ENCODE measurements around the gene CHRNA5. TPM values are rescaled to one million over a fixed set of nuclear protein-coding genes. Genes with fewer than 3 reads are reported as not detected.
A peak's percentile ranks its signal among the peaks of the same experiment; 100 is the strongest.

CHRNA5 gene
- total and polyA plus RNA-seq, 9 donors: 0.71 to 1.8 (median 1.2) TPM

GRCh38 chr15:78618490-78618934 lies 53.2 kb downstream of the CHRNA5 start:
- 11% methylated on average over 7 of the region's 8 CpGs for WGBS (ENCODE audit: insufficient coverage)
- Histone ChIP-seq H3K4me1 (ENCODE audit: control insufficient read depth, insufficient read depth, low read length) (peaks cover 12% of the 10 kb centered on the region), H3K27ac (ENCODE audit: low read length) (no peak overlapping the region), H3K9me3 (replicated peaks; ENCODE audit: control insufficient read depth, low read depth, low read length) (no peaks in the 10 kb centered on the region), H3K36me3 (ENCODE audit: control insufficient read depth, insufficient read depth, low read length) (no peaks in the 10 kb centered on the region), H3K27me3 (ENCODE audit: control insufficient read depth, insufficient read depth, low read length) (peaks cover 53% of the 10 kb centered on the region), H3K4me3 (ENCODE audit: low read length) (no peak overlapping the region)
- peak; percentile 92 for DNase-seq

DNA sequence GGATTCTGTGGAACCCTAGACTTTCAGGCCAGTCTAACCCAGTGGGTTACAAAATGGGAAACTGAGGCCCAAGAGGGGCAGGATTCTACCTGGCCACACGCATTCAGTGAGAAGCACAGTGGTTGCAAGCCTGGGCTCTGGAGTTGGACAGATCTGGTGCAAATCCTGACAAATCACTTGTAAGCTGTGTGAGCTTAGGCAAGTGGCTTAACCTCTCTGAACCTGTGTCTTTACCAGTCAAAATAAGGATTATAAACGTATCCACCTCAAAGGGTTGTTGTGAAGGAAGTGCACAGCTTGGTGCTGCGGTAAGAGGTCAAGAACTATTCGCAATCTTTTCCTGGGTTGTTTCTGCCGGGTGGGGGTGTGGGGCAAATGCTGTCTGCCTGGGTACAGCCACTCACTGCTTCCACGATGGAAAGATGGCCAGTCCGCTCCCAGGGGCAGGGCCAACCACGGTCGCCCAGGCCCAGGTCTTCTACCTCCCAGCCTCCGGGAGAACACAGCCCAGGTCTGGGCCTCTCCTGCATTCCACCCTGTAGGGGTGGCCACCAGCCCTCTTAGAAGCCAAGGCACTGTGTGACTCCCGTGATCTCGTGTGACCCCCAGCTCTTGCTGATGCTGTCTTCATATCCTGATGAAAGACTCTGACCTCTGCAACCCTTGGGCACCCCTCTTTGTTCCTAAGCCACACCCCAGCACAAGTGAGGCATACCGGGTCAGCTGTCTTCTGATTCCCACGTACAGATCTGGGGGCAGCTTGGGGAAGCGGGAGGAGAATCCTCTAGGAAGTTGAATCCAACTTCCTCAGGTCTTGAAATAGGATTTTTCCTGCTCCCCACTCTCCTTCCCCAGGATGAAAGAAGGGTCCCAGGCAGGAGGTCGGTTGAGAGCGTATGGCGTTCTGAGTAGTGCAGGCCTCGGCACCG lies 54.0 kb downstream of the CHRNA5 start:
- Histone ChIP-seq H3K27me3 (ENCODE audit: control insufficient read depth, insufficient read depth, low read length) (peaks cover 60% of the 10 kb centered on the region), H3K27ac (ENCODE audit: low read length) (no peak overlapping the region), H3K36me3 (ENCODE audit: control insufficient read depth, insufficient read depth, low read length) (no peaks in the 10 kb centered on the region), H3K9me3 (replicated peaks; ENCODE audit: control insufficient read depth, low read depth, low read length) (no peaks in the 10 kb centered on the region), H3K4me1 (ENCODE audit: control insufficient read depth, insufficient read depth, low read length) (peaks cover 12% of the 10 kb centered on the region), H3K4me3 (ENCODE audit: low read length) (no peak overlapping the region)
- DNase-seq: no peak
- 52% methylated on average over 9 of the region's 20 CpGs for WGBS (ENCODE audit: insufficient coverage)

- 1% methylated on average over 20 of the region's 41 CpGs for WGBS (ENCODE audit: insufficient coverage)
- Histone ChIP-seq H3K27me3 (ENCODE audit: control insufficient read depth, insufficient read depth, low read length) (peaks cover 65% of the 10 kb centered on the region), H3K4me3 (ENCODE audit: low read length) (no peak overlapping the region), H3K27ac (ENCODE audit: low read length) (no peak overlapping the region), H3K36me3 (ENCODE audit: control insufficient read depth, insufficient read depth, low read length) (no peaks in the 10 kb centered on the region), H3K9me3 (replicated peaks; ENCODE audit: control insufficient read depth, low read depth, low read length) (no peaks in the 10 kb centered on the region), H3K4me1 (ENCODE audit: control insufficient read depth, insufficient read depth, low read length) (peaks cover 12% of the 10 kb centered on the region)
- no peak for DNase-seq
These were observed 54.8 kb downstream of the CHRNA5 start for GRCh38 chr15:78620021-78620526.

- no peaks in the 10 kb centered on the region for H3K9me3 ChIP-seq (replicated peaks; ENCODE audit: control insufficient read depth, low read depth, low read length)
- no peak for DNase-seq
- peaks cover 71% of the 10 kb centered on the region for H3K27me3 ChIP-seq (ENCODE audit: control insufficient read depth, insufficient read depth, low read length)
- H3K4me1 ChIP-seq (ENCODE audit: control insufficient read depth, insufficient read depth, low read length): peaks cover 12% of the 10 kb centered on the region
- WGBS (ENCODE audit: insufficient coverage): under 1% methylated on average over 71 of the region's 102 CpGs
- H3K4me3 ChIP-seq (ENCODE audit: low read length): no peak within 1 kb of the TSS
- H3K27ac ChIP-seq (ENCODE audit: low read length): no peak within 1 kb of the TSS
- no peaks in the 10 kb centered on the region for H3K36me3 ChIP-seq (ENCODE audit: control insufficient read depth, insufficient read depth, low read length)
These were observed 55.5 kb downstream of the CHRNA5 start, which contains the start of gene CHRNA3 for GRCh38 chr15:78620527-78621421. CHRNA3 (minus strand) TSS chr15:78620996; CDS start chr15:78620794, 202 bp downstream.

GRCh38 chr15:78621810-78622402 lies 56.6 kb downstream of the CHRNA5 start:
- peaks cover 12% of the 10 kb centered on the region for H3K4me1 ChIP-seq (ENCODE audit: control insufficient read depth, insufficient read depth, low read length)
- DNase-seq: no peak
- 51% methylated on average over 8 of the region's 10 CpGs for WGBS (ENCODE audit: insufficient coverage)
- no peaks in the 10 kb centered on the region for H3K9me3 ChIP-seq (replicated peaks; ENCODE audit: control insufficient read depth, low read depth, low read length)
- H3K36me3 ChIP-seq (ENCODE audit: control insufficient read depth, insufficient read depth, low read length): no peaks in the 10 kb centered on the region
- no peak overlapping the region for H3K27ac ChIP-seq (ENCODE audit: low read length)
- H3K4me3 ChIP-seq (ENCODE audit: low read length): no peak overlapping the region
- peaks cover 72% of the 10 kb centered on the region for H3K27me3 ChIP-seq (ENCODE audit: control insufficient read depth, insufficient read depth, low read length)

- peaks cover 77% of the 10 kb centered on the region for H3K27me3 ChIP-seq (ENCODE audit: control insufficient read depth, insufficient read depth, low read length)
- no peak overlapping the region for H3K27ac ChIP-seq (ENCODE audit: low read length)
- H3K36me3 ChIP-seq (ENCODE audit: control insufficient read depth, insufficient read depth, low read length): no peaks in the 10 kb centered on the region
- peaks cover 7% of the 10 kb centered on the region for H3K4me1 ChIP-seq (ENCODE audit: control insufficient read depth, insufficient read depth, low read length)
- H3K4me3 ChIP-seq (ENCODE audit: low read length): no peak overlapping the region
- DNase-seq: no peak
- no peaks in the 10 kb centered on the region for H3K9me3 ChIP-seq (replicated peaks; ENCODE audit: control insufficient read depth, low read depth, low read length)
- 76% methylated on average over 6 of the region's 7 CpGs for WGBS (ENCODE audit: insufficient coverage)
These were observed 58.6 kb downstream of the CHRNA5 start for GRCh38 chr15:78623786-78624497.

- WGBS (ENCODE audit: insufficient coverage): 77% methylated on average over 11 of the region's 17 CpGs
- Histone ChIP-seq H3K4me1 (ENCODE audit: control insufficient read depth, insufficient read depth, low read length) (peaks cover 5% of the 10 kb centered on the region), H3K27me3 (ENCODE audit: control insufficient read depth, insufficient read depth, low read length) (peaks cover 74% of the 10 kb centered on the region), H3K27ac (ENCODE audit: low read length) (no peak overlapping the region), H3K36me3 (ENCODE audit: control insufficient read depth, insufficient read depth, low read length) (no peaks in the 10 kb centered on the region), H3K4me3 (ENCODE audit: low read length) (no peak overlapping the region), H3K9me3 (replicated peaks; ENCODE audit: control insufficient read depth, low read depth, low read length) (no peaks in the 10 kb centered on the region)
- no peak for DNase-seq
These were observed 59.6 kb downstream of the CHRNA5 start for GRCh38 chr15:78624651-78625590.

GRCh38 chr15:78625606-78626280 lies 60.4 kb downstream of the CHRNA5 start:
- 54% methylated on average over 10 of the region's 12 CpGs for WGBS (ENCODE audit: insufficient coverage)
- DNase-seq: no peak
- no peak overlapping the region for H3K4me3 ChIP-seq (ENCODE audit: low read length)
- H3K9me3 ChIP-seq (replicated peaks; ENCODE audit: control insufficient read depth, low read depth, low read length): no peaks in the 10 kb centered on the region
- no peaks in the 10 kb centered on the region for H3K36me3 ChIP-seq (ENCODE audit: control insufficient read depth, insufficient read depth, low read length)
- no peaks in the 10 kb centered on the region for H3K4me1 ChIP-seq (ENCODE audit: control insufficient read depth, insufficient read depth, low read length)
- H3K27me3 ChIP-seq (ENCODE audit: control insufficient read depth, insufficient read depth, low read length): peaks cover 66% of the 10 kb centered on the region
- H3K27ac ChIP-seq (ENCODE audit: low read length): no peak overlapping the region
